ENCODE measurements around the gene PTPMT1.
"Not testable (repeated sequence)": the region's sequence is repeated elsewhere in the genome, so short reads cannot be mapped to it uniquely, and the experiment has no call there.

Gene PTPMT1, protein sequence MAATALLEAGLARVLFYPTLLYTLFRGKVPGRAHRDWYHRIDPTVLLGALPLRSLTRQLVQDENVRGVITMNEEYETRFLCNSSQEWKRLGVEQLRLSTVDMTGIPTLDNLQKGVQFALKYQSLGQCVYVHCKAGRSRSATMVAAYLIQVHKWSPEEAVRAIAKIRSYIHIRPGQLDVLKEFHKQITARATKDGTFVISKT

DNA sequence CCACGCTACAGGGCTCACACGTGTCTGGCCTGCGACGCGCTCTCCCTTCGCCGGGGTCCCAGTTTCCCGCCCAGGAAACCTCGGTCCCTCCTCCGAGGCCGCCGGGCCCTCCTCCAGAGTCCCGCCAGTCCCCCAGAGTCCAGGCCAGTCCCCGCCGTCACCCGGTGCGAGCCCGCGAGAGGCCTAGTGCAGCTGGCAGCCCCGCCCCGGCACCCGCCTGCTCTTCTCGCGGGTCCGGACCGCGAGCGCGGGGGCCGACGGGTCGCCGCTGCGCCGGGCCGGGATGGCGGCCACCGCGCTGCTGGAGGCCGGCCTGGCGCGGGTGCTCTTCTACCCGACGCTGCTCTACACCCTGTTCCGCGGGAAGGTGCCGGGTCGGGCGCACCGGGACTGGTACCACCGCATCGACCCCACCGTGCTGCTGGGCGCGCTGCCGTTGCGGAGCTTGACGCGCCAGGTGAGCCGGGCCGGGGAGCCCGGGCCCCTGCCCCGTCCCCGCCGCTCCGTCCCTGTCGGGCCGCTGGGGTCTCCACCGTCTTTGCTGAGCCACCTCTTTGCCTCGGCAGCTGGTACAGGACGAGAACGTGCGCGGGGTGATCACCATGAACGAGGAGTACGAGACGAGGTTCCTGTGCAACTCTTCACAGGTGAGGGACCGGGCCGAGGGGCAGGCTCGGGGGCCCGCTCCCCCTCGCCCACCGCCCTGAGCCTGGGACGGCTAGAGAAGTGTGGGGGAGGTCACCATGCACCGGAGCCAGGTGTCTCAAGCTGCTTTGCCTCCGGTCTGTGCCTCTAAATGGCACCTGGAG, at the start of gene PTPMT1:
Gene PTPMT1, plus strand, starts transcription at position 260 of the 809 bp plus-strand sequence. Its CDS starts 24 bp downstream, at position 284.
- DNase-seq, result peak; percentile 16

DNA sequence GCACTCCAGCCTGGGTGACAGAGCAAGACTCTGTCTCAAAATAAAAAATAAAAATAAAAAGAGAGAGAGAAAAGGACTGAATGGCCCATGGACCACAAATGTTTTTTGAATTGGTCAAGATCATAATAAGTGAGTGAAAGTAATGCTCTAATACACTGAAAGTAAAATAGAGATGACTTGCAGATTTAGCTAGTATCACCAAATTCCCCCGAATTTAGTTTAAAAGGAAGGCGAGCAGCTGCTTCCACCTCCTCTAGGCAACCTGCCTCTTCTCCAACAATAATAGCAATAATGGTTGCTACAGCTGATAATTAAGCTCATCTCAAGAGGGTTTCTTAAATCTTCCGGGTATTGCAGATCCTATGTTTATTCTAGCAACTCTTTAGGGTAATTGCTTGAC, 49.2 kb upstream of the PTPMT1 start:
- no peak for DNase-seq

DNA sequence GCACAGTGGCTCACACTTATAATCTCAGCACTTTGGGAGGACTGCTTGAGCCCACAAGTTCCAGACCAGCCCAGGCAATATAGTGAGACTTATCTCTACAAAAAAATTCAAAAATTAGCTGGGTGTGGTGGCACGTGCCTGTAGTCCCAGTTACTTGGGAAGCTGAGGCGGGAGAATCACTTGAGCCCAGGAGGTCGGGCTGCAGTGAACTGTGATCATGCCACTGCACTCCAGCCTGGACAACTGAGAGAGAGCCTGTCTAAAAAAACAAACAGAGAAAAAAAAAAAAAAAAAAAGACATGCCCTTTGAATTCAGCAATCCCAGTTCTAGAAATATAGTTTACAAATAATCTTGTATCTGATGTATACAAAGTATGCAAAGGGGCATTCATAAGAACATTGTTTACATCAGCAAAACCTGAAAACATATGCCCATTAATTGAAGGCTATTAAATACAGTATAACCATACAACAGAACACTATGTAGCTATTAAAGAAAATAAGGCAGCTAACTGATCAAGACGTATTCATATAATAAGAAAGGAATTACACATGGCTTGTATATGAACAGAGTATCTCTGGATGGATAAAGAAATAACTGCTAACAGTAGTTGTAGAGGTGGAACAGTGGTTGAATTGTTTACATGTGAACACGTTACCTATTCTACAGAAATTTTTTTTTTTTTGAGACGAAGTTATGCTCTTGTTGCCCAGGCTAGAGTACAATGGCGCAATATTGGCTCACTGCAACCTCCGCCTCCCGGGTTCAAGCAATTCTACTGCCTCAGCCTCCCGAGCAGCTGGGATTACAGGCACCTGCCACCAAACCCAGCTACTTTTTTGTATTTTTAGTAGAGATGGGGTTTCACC, 48.2 kb upstream of the PTPMT1 start:
- no peak for DNase-seq

DNA sequence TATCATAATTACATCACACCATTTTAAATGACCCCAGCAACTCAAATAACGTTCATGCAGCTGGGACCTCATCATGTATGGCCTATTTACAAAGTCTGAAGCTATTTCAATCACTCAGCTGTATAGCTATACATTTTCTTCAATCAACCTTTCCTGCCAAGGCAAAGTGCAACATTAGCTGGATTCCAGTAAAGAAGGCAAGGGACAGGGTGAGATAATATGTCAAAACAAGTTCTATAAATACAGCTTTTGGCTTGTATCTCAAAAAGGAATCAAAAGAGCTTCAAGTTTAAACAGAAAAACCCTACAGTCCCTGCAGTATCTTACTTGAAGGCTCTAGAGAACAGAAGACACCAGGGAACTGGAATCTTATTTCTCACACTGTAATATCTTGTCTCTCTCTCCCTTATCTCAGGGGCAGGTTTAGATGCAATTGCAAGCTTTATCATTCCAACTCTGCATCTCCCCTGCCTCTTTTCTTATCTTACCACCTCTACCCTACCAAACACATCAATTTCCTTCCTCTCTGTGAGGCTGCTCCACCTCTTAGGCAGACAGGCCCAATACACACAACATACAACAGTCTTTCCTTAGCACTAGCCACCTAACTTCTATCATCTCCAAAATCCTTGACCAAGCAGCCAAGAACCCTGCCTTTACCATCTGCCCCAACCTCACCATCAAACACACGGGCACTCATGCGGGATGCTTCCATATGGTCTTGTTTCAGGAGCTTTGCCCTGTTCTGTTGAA, 47.0 kb upstream of the PTPMT1 start:
- no peak for DNase-seq

DNA sequence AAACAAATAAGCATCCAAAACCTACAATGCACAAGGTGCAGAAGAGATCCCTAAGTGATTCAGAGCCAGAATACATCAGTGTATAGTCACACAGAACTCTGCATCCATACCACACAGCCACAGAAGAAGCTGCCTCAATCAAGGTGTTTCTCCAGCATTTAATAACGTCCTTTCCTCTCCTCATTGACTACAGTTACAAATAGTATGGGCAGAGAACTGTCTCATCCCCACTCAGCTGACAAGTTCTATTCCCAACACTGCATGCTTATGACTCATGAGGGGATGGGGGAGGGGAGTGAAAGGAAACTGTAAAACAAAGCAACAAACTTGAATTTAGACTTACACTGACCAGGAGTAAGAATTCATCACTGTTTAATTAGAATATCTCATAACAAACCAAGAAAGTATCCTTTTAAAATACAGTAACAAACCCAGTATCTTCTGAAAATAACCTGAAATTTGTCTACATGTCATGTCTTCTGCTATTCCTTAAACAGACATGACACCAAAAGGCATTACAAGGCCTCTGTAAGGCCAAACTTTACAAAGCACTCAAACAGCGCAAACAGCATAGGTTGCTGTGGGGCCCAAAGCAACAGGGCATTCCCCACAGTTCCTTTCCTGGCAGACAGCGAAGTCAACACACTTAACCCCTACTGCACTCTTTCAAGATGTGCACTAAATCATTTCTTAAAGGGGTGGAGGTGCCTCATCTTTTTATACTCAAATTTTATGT, 41.7 kb upstream of the PTPMT1 start:
- peak; percentile 66 for DNase-seq

DNA sequence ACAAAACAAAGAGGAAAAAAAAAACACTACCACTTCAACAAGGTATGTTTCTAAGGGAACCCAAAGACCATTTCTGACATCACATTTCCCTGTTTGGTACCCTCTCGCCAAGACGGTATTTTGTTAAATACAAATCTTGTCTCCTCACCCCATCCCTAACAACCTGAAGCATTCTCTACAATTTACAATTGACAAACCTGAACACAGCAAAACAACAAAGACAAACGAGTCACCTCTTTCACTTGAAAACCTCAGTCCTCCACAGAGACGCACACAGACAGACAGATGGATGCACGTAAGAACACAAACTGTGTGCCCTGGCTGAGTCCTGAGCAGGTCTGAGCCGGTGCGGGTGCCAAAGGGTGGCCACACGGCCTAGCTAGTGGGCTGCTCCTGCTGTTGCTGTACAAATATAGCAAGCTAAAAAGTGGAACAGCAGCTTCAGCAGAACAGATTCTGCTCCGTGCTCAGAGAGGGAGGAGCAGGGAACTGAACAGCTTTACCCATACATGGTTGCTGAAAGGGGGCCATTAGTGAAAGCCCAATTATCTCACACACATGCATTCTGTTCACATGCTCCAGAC, 41.0 kb upstream of the PTPMT1 start:
- DNase-seq, result no peak

DNA sequence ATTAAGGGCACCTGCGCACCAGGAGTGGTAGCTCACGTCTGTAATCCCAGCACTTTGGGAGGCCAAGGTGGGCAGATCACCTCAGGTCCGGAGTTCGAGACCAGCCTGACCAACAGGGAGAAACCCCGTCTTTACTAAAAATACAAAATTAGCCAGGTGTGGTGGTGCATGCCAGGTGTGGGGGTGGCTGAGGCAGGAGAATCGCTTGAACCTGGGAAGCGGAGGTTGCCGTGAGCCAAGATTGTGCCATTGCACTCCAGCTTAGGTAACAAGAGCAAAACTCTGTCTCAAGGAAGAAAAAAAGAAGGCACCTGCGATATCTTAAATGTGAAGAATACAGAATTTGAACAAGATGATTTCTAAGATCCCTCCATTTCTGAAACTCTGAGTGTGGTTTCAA, 39.4 kb upstream of the PTPMT1 start:
- DNase-seq, result not testable (repeated sequence)

DNA sequence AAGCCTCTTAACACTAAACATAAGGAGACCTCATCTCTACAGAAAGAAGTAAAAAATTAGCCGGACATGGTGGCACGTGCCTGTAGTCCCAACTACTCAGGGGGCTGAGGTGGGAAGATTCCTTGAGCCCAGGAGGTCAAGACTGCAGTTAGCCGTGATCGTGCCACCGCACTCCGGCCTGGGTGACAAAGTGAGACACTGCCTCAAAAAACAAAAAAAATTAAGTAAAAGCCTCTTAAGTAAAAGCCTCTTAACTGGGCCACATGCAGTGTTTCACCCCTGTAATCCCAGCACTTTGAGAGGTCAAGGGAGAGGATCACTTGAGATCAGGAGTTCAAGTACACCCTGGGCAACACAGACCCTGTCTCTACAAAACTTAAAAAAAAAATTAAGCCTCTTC, 38.2 kb upstream of the PTPMT1 start:
- no peak for DNase-seq

DNA sequence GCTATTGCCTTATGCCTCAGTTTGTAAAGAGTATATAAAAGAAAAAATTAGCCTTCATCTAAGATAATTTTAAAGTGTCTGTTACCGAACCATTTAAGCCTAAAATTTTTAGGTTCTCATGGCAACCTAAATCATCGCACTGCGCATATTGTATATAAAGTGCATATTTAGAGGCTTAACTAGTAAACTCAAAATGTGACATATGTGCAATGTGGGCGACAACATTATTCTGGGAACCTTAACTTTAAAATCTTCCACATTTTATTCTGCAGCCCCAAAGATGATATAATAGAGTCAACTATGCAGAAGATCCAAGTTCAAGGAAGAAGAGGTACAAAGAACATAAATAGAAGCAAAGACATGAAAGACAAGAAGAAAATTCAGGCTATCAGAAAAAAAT, 35.4 kb upstream of the PTPMT1 start:
- no peak for DNase-seq

DNA sequence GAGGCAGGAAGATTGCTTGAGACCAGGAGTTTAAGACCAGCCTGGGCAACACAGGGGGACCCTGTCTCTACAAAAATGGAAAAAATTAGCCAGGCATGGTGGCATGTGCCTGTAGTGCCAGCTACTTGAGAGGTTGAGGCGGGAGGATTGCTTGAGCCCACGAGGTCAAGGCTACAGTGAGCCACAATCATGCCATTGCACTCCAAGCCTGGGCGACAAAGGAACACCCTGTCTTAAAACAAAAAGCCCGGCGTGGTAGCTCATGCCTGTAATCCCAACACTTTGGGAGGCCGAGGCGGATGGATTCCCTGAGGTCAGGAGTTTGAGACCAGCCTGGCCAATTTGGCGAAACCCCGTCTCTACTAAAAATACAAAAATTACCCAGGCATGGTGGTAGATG, 34.7 kb upstream of the PTPMT1 start:
- not testable (repeated sequence) for DNase-seq

DNA sequence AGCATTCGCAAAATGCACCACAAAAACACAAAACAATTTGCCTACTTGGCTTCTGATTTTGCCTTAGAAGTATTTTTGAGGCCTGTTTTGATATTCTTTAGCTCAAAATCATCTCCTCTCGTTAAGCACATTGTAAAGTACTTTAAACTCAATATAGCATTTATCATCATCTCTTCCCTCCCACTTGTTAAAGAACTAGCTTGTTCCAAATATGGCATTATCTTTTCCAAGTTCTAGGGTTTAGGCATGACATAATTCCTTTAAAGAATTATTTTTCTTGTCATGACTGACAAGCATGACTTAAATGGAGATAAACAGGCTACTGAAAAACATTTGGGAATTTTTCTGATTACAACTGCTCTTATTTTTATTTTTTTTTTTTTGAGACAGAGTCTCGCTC, 33.7 kb upstream of the PTPMT1 start:
- DNase-seq, result no peak

DNA sequence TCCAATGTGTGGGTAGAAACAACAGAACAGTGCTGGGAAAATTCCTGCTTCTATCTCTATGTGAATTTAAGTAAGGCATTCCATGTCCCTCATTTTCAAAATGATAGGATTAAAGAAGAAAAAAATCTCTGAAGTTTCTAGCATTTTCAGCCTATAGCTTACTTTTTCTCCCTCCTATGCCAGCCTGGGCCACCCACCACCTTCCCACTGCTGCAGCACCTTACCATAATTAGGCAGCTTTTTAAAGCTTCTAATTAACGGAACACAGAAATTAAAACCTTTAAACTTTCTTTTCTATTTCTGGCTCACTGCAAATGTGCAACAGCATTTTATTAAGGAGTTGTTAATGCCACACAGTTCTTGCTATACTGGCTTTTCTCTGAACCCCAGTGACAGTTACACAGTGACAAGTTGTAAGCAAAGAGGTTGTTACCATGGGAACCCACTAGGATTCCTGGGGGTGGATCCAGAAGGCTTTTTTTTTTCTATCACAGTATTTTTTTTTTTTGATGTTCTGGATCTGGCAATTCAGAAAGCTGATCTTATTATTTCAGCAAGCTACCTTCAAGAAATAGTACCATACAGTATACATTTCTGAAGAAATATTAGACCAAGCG, 32.7 kb upstream of the PTPMT1 start:
- no peak for DNase-seq

DNA sequence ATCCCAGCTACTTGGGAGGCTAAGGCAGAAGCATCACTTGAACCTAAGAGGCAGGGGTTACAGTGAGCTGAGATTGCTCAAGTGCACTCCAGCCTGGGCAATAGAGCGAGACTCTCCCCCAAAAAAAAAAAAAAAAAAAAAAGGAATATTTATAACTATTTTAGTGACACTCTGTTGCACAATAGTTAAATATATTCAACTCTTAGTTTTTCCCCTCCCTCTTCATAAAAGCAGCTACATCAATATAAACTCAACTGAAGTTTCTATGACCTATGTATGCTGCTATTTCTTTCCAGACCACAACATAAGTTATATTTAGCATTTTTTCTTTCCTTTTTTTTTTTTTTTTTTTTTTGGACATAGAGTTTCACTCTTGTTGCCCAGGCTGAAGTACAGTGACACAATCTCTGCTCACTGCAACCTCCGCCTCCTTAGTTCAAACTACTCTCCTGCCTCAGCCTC, 31.7 kb upstream of the PTPMT1 start:
- no peak for DNase-seq

DNA sequence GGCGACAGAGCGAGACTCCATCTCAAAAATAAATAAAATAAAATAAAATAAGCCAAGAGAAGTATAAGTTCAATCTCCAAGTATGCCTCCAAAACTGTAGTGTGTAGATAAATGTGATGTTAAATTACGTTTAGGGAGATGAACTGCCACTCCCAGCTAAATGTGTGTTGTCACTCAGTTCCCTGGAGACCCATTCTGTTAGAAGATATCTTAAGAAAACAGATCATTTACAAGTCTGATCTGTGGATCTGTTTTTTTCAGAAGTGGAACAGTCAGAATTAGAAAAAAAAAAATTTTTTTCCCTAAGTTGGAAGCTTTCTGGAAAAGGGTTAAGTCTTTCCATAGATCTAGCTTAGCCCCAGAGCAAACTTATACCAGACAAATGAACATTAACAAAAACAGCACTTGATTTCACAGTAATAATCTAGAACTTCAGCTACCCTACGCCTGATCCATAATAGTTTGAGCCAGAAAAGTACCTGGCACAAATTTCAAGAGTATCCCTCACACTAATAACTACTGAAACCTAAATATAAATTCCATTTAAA, 30.6 kb upstream of the PTPMT1 start:
- no peak for DNase-seq

DNA sequence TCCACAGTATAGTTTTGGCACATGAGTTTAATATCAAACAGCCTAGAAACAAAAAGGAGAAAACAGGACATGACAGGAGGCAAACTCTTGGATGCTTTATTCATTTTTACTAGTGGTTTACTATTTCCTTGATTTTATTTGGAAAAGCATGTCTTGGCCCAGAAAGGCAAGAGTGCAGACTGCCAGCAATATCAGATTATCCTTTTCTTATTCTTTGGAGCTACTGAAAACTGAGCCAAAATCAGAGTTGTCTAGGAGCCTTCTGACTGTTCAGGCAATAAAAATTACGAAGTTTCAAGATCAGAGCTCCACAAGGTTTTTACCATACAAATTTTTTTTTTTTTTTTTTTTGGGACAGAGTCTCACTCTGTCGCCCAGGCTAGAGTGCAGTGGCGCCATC, 28.5 kb upstream of the PTPMT1 start:
- no peak for DNase-seq

DNA sequence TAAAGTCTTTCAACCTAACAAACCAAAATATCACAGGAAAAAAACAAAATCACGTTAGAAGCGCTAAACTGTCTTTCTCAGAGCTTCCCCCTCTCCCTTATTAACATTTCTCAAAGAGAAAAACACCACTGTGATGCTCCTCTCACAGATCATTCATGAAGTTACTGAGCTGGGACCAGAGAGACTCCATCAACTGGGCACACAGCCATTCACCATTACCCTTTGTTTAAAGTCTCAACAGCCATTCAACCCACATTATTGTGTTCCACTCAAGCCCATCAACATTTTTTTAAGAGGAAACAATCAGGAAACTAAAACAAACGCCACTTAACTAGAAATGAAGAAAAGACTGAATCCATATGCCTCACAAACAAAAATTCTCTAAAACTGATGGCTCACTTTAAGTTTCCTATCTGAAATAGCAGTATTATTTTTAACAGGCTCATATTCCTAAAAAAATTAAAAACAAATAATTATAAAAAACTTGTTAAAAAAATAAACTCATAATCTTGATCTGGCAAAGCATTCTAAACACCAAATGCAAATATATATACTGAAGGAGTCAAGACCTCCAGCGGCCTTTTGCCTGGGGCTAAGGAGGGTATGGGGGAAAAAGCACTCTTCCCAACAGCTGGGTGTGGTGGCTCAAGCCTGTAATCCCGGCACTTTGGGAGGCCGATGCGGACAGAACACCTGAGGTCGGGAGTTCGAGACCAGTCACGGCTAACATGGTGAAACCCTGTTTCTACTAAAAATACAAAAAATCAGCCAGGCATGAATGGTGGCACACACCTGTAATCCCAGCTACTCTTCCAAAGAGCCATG, 26.4 kb upstream of the PTPMT1 start:
- peak; percentile 68 for DNase-seq

DNA sequence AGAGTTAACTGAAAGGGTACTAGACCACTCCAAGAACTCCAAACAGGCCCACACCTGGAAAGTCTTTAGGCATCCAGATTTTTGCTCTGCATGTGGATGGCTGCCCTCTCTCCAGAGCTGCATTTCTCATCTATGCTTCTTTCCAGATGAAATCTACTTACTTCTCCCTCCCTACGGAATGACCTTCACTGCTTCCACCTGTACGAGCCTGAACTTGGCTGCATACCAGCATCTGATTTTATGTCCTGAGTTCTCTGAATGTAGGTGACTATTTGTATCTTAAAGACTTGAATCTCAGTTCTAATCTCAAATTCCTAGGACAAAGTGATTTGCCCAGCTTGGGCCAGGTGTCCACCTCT, 25.7 kb upstream of the PTPMT1 start:
- no peak for DNase-seq

DNA sequence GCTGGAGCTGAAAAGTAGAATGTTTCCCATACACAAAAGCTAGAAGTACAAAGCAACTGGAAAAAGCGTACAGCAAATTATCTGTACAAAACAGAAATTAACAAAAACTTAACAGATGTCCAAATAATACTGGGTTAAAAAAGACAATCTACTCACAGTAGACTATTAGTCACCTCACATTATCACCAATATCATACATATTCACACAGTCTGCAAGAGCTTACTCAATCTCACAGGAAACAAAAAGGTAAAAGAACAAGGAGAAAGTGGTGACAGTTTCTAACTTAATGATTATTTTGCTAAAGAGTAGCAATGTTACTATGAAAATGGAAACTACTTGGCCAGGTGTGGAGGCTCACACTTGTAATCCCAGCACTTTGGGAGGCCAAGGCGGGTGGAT, 24.3 kb upstream of the PTPMT1 start:
- no peak for DNase-seq

DNA sequence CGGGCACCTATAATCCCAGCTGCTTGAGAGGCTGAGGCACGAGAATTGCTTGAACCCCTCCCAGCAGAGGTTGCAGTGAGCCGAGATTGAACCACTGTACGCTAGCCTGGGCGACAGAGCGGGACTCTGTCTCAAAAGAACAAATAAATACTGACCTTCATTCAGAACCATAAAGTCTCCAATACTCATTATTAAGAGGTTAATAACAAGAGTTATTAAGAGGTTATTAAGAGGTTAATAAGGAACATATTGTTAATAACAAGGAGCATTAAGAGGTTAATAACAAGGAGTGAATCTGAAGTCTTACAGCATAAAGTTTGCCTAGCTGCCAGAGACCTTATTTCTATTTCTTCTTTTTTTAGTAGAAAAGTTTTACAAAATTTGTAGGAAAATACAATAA, 20.1 kb upstream of the PTPMT1 start:
- DNase-seq, result no peak

DNA sequence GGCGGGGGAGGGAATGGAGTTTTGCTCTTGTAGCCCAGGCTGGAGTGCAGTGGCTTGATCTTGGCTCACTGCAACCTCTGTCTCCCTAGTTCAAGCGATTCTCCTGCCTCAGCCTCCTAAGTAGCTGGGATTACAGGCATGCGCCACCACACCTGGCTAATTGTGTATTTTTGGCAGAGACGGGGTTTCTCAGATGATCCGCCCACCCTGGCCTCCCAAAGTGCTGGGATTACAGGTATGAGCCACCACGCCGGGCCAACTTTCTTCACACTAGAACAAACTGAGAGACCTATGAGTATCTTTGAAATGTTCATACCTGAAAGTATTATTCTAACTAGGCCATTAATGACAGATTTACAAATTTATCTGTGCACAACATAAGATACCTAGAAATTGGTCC, 19.1 kb upstream of the PTPMT1 start:
- DNase-seq, result not testable (repeated sequence)

Measured in kidney glomerular epithelial cell (primary cell).